Effector memory CD4-positive, alpha-beta T cell (primary cell): ENCODE measurements around the gene CENPX.

Source experiments
- DNase-seq, 3 donors: peaks; one replicate each; pipeline ENCODE4 v3.0.0-alpha.2; 2020
- H3K27ac ChIP-seq: 2 replicates; pipeline ENCODE4 v1.7.0; 2013; ENCODE audit warnings: mild to moderate bottlenecking, low read length, moderate library complexity; ENCODE audit not compliant: insufficient read depth, poor library complexity, severe bottlenecking
- H3K27me3 ChIP-seq: replicated peaks from 2 replicates; pipeline ENCODE4 v1.7.0; 2013; ENCODE audit warnings: mild to moderate bottlenecking, low read length; ENCODE audit not compliant: insufficient read depth, control insufficient read depth, poor library complexity, severe bottlenecking
- H3K36me3 ChIP-seq: 2 replicates; pipeline ENCODE4 v1.7.0; 2013; ENCODE audit warnings: mild to moderate bottlenecking, low read length, moderate library complexity; ENCODE audit not compliant: control insufficient read depth, insufficient read depth
- H3K4me1 ChIP-seq: 2 replicates; pipeline ENCODE4 v1.7.0; 2013; ENCODE audit warnings: low read length, mild to moderate bottlenecking; ENCODE audit not compliant: control insufficient read depth, insufficient read depth, poor library complexity, severe bottlenecking
- H3K4me3 ChIP-seq: 2 replicates; pipeline ENCODE4 v1.7.0; 2013; ENCODE audit warnings: low read length, low read depth, mild to moderate bottlenecking; ENCODE audit not compliant: insufficient read depth, poor library complexity, severe bottlenecking
- H3K9me3 ChIP-seq: 2 replicates; pipeline ENCODE4 v1.7.0; 2013; ENCODE audit warnings: mild to moderate bottlenecking, low read length, moderate library complexity; ENCODE audit not compliant: control insufficient read depth

Gene CENPX

DNA sequence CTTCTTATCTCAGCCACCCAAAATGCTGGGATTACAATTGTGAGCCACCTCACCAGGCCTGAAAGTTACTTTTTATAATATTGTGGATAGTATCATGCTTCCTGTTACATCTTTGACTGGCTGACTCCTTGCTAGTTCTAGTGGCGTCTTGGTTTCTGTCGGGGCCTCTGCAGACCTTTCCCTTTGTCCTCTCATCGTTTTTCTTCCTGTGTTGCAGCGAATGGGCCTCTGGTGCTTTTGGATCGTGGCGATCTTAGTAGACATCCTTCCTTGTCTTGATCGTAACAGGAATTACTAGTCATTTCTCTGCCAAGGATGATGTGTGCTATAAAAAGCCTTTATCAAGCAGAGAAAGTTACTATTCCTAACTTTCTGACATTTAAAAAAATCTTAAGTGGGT, 24.5 kb downstream of the CENPX start:
- H3K27me3 ChIP-seq: no peaks in the 10 kb centered on the region
- no peak overlapping the region for H3K27ac ChIP-seq
- no peaks in the 10 kb centered on the region for H3K9me3 ChIP-seq
- no peaks in the 10 kb centered on the region for H3K4me1 ChIP-seq
- DNase-seq: no peak
- H3K36me3 ChIP-seq: peaks cover 9% of the 10 kb centered on the region
- H3K4me3 ChIP-seq: no peak overlapping the region

- Histone ChIP-seq H3K27me3 (no peaks in the 10 kb centered on the region), H3K27ac (no peak overlapping the region), H3K36me3 (peaks cover 9% of the 10 kb centered on the region), H3K9me3 (no peaks in the 10 kb centered on the region), H3K4me1 (no peaks in the 10 kb centered on the region), H3K4me3 (no peak overlapping the region)
- no peak for DNase-seq
These were observed 25.8 kb downstream of the CENPX start for GRCh38 chr17:81996757-81997441.

DNA sequence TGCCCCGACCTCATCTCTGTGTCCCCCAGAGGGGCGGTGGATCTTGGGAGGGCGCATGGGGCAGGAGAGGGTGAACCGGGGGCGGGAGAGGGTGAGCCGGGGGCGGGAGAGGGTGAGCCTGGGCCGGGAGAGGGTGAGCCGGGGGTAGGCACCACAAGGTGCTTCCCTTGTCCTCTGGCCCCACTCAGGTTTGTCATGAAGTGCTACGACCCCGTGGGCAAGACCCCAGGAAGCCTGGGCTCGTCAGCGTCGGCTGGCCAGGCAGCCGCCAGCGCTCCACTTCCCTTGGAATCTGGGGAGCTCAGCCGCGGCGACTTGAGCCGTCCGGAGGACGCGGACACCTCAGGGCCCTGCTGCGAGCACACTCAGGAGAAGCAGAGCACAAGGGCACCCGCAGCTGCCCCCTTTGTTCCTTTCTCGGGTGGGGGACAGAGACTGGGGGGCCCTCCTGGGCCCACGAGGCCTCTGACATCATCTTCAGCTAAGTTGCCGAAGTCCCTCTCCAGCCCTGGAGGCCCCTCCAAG, 26.4 kb downstream of the CENPX start:
- H3K36me3 ChIP-seq: peaks cover 9% of the 10 kb centered on the region
- no peak for DNase-seq
- H3K27me3 ChIP-seq: no peaks in the 10 kb centered on the region
- no peaks in the 10 kb centered on the region for H3K4me1 ChIP-seq
- no peak overlapping the region for H3K4me3 ChIP-seq
- no peaks in the 10 kb centered on the region for H3K9me3 ChIP-seq
- H3K27ac ChIP-seq: no peak overlapping the region

DNA sequence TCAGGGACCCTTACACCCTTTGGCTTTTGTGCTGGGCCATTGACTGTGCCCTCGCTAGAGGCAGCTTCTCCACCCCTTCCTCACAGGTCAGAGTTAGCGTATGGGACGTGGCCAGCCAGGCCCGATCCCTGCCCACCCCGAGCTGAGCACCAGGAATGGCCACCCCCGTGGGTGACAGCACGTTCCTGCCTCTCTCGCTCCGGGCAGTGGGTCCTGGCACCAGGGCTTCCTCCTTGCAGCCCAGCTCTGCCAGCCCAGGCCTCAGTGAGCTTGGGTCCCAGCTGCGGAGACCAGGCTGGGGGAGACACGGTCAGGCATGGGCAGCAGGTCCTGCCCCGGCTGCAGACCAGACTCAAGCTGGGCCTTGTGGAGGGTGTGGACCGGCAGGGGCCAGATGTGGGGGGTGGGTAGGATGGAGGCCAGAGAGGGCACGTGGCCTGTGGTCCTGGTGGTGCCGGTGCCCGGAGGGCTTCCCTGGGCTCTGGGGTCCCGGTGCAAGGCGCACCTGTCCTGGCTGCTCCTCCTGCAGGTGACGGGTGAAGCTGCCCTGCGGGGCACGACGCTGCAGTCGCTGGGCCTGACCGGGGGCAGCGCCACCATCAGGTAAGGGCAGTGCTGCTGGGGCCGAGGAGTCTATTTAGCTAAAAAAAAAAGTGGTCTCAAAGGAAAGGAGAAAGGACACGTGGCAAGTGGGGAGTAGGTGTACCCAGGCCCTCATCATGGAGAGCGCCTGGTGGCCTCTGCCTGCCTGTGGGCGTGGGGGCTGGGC, 27.0 kb downstream of the CENPX start:
- Histone ChIP-seq H3K4me1 (no peaks in the 10 kb centered on the region), H3K36me3 (peaks cover 9% of the 10 kb centered on the region), H3K9me3 (no peaks in the 10 kb centered on the region), H3K27ac (no peak overlapping the region), H3K27me3 (no peaks in the 10 kb centered on the region), H3K4me3 (no peak overlapping the region)
- DNase-seq: no peak

DNA sequence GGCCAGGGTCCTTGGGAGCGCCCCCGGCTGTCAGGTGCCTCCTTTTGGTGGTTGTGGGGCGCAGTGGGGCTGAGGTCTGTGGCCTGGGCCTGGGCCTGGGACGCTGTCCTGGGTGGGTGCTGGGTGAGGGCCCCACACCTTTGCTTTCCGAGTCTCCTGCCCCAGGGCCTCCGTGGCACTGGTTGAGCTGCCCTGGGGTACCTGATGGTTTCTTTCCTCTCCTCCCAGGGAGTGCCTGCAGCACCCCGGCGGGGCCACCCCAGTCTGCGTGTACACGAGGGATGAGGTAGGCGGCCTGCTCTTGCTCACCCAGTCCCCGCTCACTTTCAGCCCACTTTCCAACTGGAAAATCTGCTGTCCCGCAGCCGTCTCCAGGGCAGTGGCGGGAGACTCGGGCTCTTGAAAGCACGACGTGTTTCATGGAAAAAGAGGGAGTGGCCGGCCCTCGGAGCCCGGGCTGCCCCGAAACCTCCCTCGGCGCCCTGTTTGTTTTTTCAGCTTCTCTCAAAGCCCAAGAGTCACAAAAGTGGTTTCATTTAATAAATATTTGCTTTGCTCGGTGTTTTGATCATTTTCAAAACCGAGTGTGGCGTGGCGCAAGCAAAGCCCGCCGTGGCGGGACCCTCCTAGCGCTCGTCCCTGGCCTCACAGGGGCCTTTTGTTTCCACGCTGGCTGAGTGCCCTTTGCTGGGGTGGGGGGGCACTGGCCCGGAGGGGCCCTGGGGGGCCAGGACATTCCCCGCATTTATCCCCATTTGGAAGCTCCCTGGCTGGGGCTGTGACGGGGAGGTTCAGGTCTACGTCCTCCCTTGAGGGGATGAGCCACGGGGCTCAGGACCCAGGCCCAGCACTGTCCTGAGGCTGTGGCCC, 27.9 kb downstream of the CENPX start:
- Histone ChIP-seq H3K4me3 (no peak overlapping the region), H3K27me3 (no peaks in the 10 kb centered on the region), H3K9me3 (no peaks in the 10 kb centered on the region), H3K27ac (no peak overlapping the region), H3K4me1 (no peaks in the 10 kb centered on the region), H3K36me3 (peaks cover 9% of the 10 kb centered on the region)
- no peak for DNase-seq

GRCh38 chr17:81993729-81994592, 28.7 kb downstream of the CENPX start:
- Histone ChIP-seq H3K9me3 (no peaks in the 10 kb centered on the region), H3K4me3 (no peak overlapping the region), H3K27ac (no peak overlapping the region), H3K27me3 (no peaks in the 10 kb centered on the region), H3K4me1 (no peaks in the 10 kb centered on the region), H3K36me3 (peaks cover 9% of the 10 kb centered on the region)
- no peak for DNase-seq

- Histone ChIP-seq H3K27ac (no peak overlapping the region), H3K27me3 (no peaks in the 10 kb centered on the region), H3K36me3 (peaks cover 9% of the 10 kb centered on the region), H3K4me1 (no peaks in the 10 kb centered on the region), H3K4me3 (no peak overlapping the region), H3K9me3 (no peaks in the 10 kb centered on the region)
- no peak for DNase-seq
These were observed 30.2 kb downstream of the CENPX start for GRCh38 chr17:81992306-81993102.

- no peak overlapping the region for H3K27ac ChIP-seq
- H3K27me3 ChIP-seq: no peaks in the 10 kb centered on the region
- no peaks in the 10 kb centered on the region for H3K4me1 ChIP-seq
- peaks cover 12% of the 10 kb centered on the region for H3K36me3 ChIP-seq
- H3K4me3 ChIP-seq: no peak overlapping the region
- no peaks in the 10 kb centered on the region for H3K9me3 ChIP-seq
- DNase-seq: no peak
These were observed 30.9 kb downstream of the CENPX start for GRCh38 chr17:81991684-81992305.
